H1 (cell line): ENCODE measurements around the gene DOCK3.

Experiments used
- EZH2 ChIP-seq: fragments of 200-600 bp; sonication (generic); IDR thresholded peaks from 2 replicates; pipeline ENCODE4 v1.7.1; 2012; ENCODE audit warnings: low read depth, mild to moderate bottlenecking, moderate library complexity, low read length, inconsistent platforms; ENCODE audit not compliant: severe bottlenecking
- GTF2F1 ChIP-seq: IDR thresholded peaks from 2 replicates; pipeline ENCODE4 v1.6.1; 2012; ENCODE audit warnings: low read depth, low read length, improper control_type of control experiment, borderline replicate concordance
- JUND ChIP-seq: IDR thresholded peaks from 2 replicates; pipeline ENCODE4 v1.6.1; 2011; ENCODE audit warnings: mild to moderate bottlenecking, improper control_type of control experiment, low read length
- MAFK ChIP-seq: IDR thresholded peaks from 2 replicates; pipeline ENCODE4 v1.6.1; 2012; ENCODE audit warnings: low read depth, mild to moderate bottlenecking, improper control_type of control experiment, low read length
- POLR2AphosphoS5 ChIP-seq: IDR thresholded peaks from 2 replicates; pipeline ENCODE4 v1.6.1; 2011; ENCODE audit warnings: low read depth, low read length
- SP1 ChIP-seq: IDR thresholded peaks from 2 replicates; pipeline ENCODE4 v1.6.1; 2011; ENCODE audit warnings: low read depth, low read length
- TF ChIP-seq, protein P1 (sequence below), 3 experiments: IDR thresholded peaks; 1 replicate in 2 of 3; 2 replicates in 1 of 3; pipeline versions ENCODE4 v1.5.1 to v1.6.1; 2011; ENCODE audit warnings: low read length in 3 of 3, mild to moderate bottlenecking in 3 of 3, inconsistent platforms in 2 of 3, low read depth in 1 of 3, moderate library complexity in 1 of 3; ENCODE audit not compliant: insufficient read depth in 1 of 3; ENCODE audit errors: control extremely low read depth in 1 of 3
- TF ChIP-seq, protein P2 (sequence below): IDR thresholded peaks from 2 replicates; pipeline ENCODE4 v1.6.1; 2012; ENCODE audit warnings: low read length, inconsistent platforms

DNA sequence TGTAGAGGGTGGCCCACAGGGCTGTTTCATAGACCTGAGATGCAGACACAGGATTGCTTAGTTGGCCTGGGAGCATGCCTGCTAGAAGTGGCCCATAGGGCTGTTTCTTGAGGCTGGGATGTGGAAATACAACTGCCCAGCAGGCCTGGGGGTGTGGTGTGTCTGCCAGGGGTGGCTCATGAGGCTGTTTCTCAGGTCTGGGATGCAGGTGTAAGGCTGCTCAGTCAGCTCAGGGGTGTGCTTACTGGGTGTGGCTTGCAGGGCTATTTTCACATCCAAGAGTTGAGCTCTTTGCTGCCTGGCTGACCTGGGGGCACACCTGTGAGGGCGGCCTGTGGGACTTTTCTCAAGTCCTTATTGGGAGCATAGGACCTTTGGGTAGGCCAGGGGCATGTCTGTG is 131.3 kb downstream of the DOCK3 start:
- TF ChIP-seq, protein P1, sequence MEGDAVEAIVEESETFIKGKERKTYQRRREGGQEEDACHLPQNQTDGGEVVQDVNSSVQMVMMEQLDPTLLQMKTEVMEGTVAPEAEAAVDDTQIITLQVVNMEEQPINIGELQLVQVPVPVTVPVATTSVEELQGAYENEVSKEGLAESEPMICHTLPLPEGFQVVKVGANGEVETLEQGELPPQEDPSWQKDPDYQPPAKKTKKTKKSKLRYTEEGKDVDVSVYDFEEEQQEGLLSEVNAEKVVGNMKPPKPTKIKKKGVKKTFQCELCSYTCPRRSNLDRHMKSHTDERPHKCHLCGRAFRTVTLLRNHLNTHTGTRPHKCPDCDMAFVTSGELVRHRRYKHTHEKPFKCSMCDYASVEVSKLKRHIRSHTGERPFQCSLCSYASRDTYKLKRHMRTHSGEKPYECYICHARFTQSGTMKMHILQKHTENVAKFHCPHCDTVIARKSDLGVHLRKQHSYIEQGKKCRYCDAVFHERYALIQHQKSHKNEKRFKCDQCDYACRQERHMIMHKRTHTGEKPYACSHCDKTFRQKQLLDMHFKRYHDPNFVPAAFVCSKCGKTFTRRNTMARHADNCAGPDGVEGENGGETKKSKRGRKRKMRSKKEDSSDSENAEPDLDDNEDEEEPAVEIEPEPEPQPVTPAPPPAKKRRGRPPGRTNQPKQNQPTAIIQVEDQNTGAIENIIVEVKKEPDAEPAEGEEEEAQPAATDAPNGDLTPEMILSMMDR (IDR thresholded peaks at IDR 0.05; ENCODE audit: control extremely low read depth in 1 of 3, insufficient read depth in 1 of 3, low read depth in 1 of 3, low read length in 3 of 3): no peak
- TF ChIP-seq, protein P2, sequence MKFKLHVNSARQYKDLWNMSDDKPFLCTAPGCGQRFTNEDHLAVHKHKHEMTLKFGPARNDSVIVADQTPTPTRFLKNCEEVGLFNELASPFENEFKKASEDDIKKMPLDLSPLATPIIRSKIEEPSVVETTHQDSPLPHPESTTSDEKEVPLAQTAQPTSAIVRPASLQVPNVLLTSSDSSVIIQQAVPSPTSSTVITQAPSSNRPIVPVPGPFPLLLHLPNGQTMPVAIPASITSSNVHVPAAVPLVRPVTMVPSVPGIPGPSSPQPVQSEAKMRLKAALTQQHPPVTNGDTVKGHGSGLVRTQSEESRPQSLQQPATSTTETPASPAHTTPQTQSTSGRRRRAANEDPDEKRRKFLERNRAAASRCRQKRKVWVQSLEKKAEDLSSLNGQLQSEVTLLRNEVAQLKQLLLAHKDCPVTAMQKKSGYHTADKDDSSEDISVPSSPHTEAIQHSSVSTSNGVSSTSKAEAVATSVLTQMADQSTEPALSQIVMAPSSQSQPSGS: no peak
- TF ChIP-seq POLR2AphosphoS5 (no peak), GTF2F1 (no peak), JUND (no peak), SP1 (no peak), EZH2 (no peak), MAFK (no peak)
